GM12874 (cell line): ENCODE results near the gene DOCK8.

Source experiments
- TF ChIP-seq, protein P1 (sequence below): IDR thresholded peaks from 2 replicates; pipeline ENCODE4 v1.5.1; 2011; ENCODE audit warnings: low read depth, mild to moderate bottlenecking, control low read depth, low read length, moderate library complexity; ENCODE audit not compliant: insufficient read depth

DOCK8 gene

DNA sequence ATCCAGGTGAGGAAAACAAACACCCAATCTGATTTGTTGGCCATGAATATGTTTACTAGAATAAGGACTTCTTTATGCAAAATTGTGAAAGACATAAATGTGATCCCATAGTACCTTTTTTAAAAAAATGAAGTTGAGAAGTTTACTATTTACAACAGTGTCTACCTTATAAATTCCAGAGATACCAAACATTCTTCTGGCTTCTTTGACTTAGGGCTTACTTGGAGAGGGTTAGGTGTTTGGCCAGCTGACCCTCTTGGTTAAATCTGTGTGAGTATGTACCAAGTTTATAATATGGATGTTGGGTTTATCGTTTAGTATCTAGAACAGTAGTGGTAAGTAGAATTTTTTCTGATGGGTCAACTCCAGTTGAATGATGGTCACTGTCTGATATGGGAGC lies 212.3 kb downstream of the DOCK8 start:
- TF ChIP-seq, protein P1, sequence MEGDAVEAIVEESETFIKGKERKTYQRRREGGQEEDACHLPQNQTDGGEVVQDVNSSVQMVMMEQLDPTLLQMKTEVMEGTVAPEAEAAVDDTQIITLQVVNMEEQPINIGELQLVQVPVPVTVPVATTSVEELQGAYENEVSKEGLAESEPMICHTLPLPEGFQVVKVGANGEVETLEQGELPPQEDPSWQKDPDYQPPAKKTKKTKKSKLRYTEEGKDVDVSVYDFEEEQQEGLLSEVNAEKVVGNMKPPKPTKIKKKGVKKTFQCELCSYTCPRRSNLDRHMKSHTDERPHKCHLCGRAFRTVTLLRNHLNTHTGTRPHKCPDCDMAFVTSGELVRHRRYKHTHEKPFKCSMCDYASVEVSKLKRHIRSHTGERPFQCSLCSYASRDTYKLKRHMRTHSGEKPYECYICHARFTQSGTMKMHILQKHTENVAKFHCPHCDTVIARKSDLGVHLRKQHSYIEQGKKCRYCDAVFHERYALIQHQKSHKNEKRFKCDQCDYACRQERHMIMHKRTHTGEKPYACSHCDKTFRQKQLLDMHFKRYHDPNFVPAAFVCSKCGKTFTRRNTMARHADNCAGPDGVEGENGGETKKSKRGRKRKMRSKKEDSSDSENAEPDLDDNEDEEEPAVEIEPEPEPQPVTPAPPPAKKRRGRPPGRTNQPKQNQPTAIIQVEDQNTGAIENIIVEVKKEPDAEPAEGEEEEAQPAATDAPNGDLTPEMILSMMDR = no peak

- TF ChIP-seq, protein P1 = no peak
Observed at GRCh38 chr9:431701-432100, 217.0 kb downstream of the DOCK8 start.

DNA sequence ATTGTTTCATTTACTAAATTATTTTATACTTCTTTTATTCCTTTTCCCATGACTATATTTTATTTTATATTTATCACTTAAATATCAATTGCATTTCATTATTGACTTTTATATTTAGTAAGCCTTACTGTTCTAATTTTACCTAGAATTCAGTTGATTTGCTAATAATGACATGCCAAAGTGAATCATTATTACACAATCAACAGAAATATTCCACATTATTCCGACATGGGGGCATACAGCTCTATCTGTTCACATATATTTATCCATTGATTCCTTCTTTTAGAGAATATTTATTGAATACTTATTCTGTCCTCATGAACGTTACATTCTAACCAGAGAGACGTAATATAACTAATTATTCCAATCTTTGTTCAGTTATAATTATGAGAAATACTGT lies 221.8 kb downstream of the DOCK8 start:
- TF ChIP-seq, protein P1 = no peak

GRCh38 chr9:437066-437465 lies 222.4 kb downstream of the DOCK8 start:
- TF ChIP-seq, protein P1 = no peak

GRCh38 chr9:437574-438001 lies 222.9 kb downstream of the DOCK8 start:
- TF ChIP-seq, protein P1 = no peak

DNA sequence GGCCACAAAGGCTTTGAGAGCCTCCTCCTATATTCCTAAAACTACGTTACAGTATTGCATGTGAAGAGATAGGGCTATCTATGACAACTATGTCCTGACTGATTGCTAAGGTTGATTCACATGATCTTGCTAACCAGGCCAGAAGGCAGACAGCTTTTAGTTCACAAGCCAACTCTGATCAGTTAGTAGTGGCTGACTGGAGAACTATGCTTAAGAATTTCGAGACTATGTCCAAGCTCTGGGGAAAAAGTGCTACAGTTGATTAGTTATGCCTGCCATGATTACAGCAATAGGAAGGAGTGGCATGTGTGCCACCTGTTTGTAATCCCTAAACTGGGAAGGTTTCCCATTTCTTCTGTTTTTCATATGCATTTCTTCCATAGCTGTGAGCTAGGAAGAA lies 223.4 kb downstream of the DOCK8 start:
- TF ChIP-seq, protein P1 = no peak

DNA sequence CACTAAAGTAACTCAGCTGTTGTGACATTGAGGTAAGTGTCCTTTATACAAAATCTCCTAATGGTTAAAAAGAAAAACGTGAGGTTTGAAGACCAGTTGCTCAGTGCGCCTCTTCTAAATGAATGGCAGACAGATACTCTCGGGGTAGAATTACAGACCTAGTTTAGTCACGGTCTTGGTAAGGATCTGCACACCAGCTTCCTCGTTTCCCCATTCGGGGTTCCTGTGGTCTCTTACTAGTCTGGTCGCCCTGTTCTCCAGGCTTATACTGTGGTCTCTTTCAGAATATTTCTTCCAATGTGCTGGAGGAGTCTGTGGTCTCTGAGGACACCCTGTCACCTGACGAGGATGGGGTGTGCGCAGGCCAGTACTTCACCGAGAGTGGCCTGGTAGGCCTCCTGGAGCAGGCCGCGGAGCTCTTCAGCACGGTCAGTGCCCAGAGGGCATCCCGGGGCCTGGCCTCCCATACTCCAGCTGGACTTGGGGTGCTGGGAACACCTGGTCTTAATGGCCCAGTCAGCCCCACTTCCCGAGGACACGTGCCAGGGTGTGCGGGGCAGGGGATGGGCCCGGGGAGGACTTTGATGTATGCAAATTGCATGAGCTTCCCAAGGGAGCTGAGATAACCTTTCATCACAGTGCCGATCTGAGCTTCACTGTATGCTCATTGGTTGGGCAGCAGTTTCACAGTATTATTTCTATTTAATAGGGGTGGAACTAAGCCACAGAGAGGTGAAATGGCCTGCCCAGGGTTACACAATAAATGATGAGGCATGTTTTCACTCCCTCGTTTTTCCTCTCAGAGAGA lies 224.5 kb downstream of the DOCK8 start:
- TF ChIP-seq, protein P1 = no peak
